ENCODE measurements around the gene AICDA.

GRCh38 chr12:8590842-8591545 lies 21.7 kb downstream of the AICDA start:
- TF ChIP-seq CTCF (IDR thresholded peaks at IDR 0.05; ENCODE audit: low read depth, low read length, poor library complexity, severe bottlenecking) (peak; percentile 43), EZH2phosphoT487 (IDR thresholded peaks at IDR 0.05; ENCODE audit: borderline replicate concordance, low read length) (no peak)

Measured in DOHH2 (cell line).